ENCODE measurements around the gene CDSN.
A peak's percentile ranks its signal among the peaks of the same experiment; 100 is the strongest.
"Not testable (repeated sequence)": the region's sequence is repeated elsewhere in the genome, so short reads cannot be mapped to it uniquely, and the experiment has no call there.

The CDSN gene

DNA sequence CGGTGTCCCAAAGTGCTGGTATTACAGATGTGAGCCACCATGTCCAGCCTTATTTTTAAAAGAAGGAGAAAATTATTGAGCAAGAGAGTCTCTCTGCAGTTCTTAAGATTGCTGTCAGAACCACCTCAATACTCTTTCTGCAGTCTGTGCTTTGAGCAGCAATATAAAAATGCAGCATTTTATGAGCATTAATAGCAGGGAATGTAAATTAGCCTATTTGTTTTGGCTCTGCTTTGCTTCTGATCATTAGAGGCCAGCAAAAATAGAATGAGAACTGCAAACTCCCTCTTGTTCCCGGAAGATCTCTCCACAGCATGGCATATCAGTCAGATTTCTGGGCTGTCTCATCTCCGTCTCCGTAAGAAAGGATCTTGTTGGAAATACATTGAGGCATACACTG, 43.6 kb downstream of the CDSN start:
- H3K27ac ChIP-seq (ENCODE audit: low read depth, low read length): no peak overlapping the region

GRCh38 chr6:31075528-31075927, 44.7 kb downstream of the CDSN start:
- Histone ChIP-seq H3K4me3 (ENCODE audit: low read depth, low read length) (no peak overlapping the region), H3K36me3 (ENCODE audit: control insufficient read depth, insufficient read depth, low read length) (no peaks in the 10 kb centered on the region), H3K27me3 (ENCODE audit: control insufficient read depth, insufficient read depth, low read length) (no peaks in the 10 kb centered on the region), H3K4me1 (ENCODE audit: control insufficient read depth, insufficient read depth, low read length) (peaks cover 11% of the 10 kb centered on the region), H3K27ac (ENCODE audit: low read depth, low read length) (no peak overlapping the region), H3K9ac (ENCODE audit: low read length) (no peak overlapping the region), H3K9me3 (ENCODE audit: control insufficient read depth, insufficient read depth, low read depth, low read length) (no peaks in the 10 kb centered on the region)

More for the DNA sequence above, 43.6 kb downstream of the CDSN start:
- Histone ChIP-seq H3K9me3 (ENCODE audit: control insufficient read depth, insufficient read depth, low read depth, low read length) (no peaks in the 10 kb centered on the region), H3K9ac (ENCODE audit: low read length) (no peak overlapping the region), H3K27me3 (ENCODE audit: control insufficient read depth, insufficient read depth, low read length) (no peaks in the 10 kb centered on the region), H3K36me3 (ENCODE audit: control insufficient read depth, insufficient read depth, low read length) (no peaks in the 10 kb centered on the region), H3K4me1 (ENCODE audit: control insufficient read depth, insufficient read depth, low read length) (peaks cover 5% of the 10 kb centered on the region), H3K4me3 (ENCODE audit: low read depth, low read length) (no peak overlapping the region)

DNA sequence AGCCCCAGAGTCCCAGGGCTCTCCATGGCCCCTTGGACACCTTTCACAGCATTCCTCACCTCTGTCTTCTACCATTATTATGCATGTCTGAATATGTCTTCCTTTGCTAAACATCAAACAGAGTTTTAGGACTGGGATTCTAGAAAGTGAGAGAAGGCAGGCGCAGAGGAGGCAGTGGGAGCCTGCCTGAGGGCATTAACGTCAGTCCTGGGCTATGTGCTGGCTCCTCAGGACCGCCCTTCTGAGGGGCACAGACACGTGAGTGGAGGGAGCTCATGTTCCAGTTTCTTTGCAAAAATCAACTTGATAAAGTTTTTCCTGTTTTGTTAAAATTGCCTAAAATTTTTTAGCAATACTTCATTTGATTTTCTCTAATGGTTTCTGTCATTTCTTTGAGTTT, 45.8 kb downstream of the CDSN start:
- Histone ChIP-seq H3K9me3 (ENCODE audit: control insufficient read depth, insufficient read depth, low read depth, low read length) (no peaks in the 10 kb centered on the region), H3K27me3 (ENCODE audit: control insufficient read depth, insufficient read depth, low read length) (no peaks in the 10 kb centered on the region), H3K36me3 (ENCODE audit: control insufficient read depth, insufficient read depth, low read length) (no peaks in the 10 kb centered on the region), H3K4me1 (ENCODE audit: control insufficient read depth, insufficient read depth, low read length) (peaks cover 11% of the 10 kb centered on the region), H3K9ac (ENCODE audit: low read length) (no peak overlapping the region), H3K4me3 (ENCODE audit: low read depth, low read length) (no peak overlapping the region), H3K27ac (ENCODE audit: low read depth, low read length) (no peak overlapping the region)

- H3K27ac ChIP-seq (ENCODE audit: low read depth, low read length): no peak overlapping the region
- H3K4me3 ChIP-seq (ENCODE audit: low read depth, low read length): no peak overlapping the region
- H3K4me1 ChIP-seq (ENCODE audit: control insufficient read depth, insufficient read depth, low read length): peaks cover 9% of the 10 kb centered on the region
- H3K36me3 ChIP-seq (ENCODE audit: control insufficient read depth, insufficient read depth, low read length): no peaks in the 10 kb centered on the region
- H3K9me3 ChIP-seq (ENCODE audit: control insufficient read depth, insufficient read depth, low read depth, low read length): 0 out of 2 replicates have a peak, but pooled peaks cover 3% of the 10 kb centered on the region
- peak overlapping the region; percentile 16 for H3K9ac ChIP-seq (ENCODE audit: low read length)
- H3K27me3 ChIP-seq (ENCODE audit: control insufficient read depth, insufficient read depth, low read length): no peaks in the 10 kb centered on the region
Observed at GRCh38 chr6:31070711-31071197, 49.5 kb downstream of the CDSN start.

DNA sequence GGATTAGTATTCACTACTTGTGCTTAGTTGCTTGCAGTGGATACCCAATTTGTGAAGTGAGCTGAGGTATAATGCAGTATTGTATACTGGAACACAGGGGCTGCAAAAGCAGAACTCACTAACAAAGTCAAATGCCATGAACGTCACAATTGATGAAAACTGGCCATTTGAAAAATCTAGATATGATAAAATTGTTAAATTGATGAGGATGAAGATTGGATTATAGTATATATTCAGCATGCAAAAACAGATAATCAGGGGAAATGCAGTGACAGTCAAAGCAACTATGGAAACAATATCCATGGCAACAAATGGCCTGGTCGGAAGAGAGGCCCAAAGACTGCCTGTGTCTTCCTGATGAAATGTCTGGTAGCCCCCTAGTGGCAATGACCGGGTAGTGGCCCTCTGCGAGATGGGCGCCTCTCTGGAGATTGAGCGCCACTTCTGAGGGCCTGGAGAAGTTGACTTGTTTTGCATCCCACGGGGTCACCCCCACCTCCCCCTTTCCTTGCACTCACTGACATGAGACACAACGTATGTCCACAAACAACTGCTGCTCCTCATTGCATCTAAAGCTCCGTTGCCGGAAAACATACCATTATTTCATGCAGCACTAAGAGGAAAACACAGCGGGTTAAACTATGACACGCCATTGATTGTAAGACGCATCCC, 51.4 kb downstream of the CDSN start:
- H3K36me3 ChIP-seq (ENCODE audit: control insufficient read depth, insufficient read depth, low read length): no peaks in the 10 kb centered on the region
- no peak overlapping the region for H3K27ac ChIP-seq (ENCODE audit: low read depth, low read length)
- H3K9me3 ChIP-seq (ENCODE audit: control insufficient read depth, insufficient read depth, low read depth, low read length): 0 out of 2 replicates have a peak, but pooled peaks cover 3% of the 10 kb centered on the region
- H3K4me3 ChIP-seq (ENCODE audit: low read depth, low read length): no peak overlapping the region
- H3K27me3 ChIP-seq (ENCODE audit: control insufficient read depth, insufficient read depth, low read length): no peaks in the 10 kb centered on the region
- H3K4me1 ChIP-seq (ENCODE audit: control insufficient read depth, insufficient read depth, low read length): peaks cover 9% of the 10 kb centered on the region
- no peak overlapping the region for H3K9ac ChIP-seq (ENCODE audit: low read length)

- H3K4me3 ChIP-seq (ENCODE audit: low read depth, low read length); H3K9me3 ChIP-seq (ENCODE audit: control insufficient read depth, insufficient read depth, low read depth, low read length); H3K27ac ChIP-seq (ENCODE audit: low read depth, low read length); H3K36me3 ChIP-seq (ENCODE audit: control insufficient read depth, insufficient read depth, low read length); H3K27me3 ChIP-seq (ENCODE audit: control insufficient read depth, insufficient read depth, low read length); H3K9ac ChIP-seq (ENCODE audit: low read length); H3K4me1 ChIP-seq (ENCODE audit: control insufficient read depth, insufficient read depth, low read length): not testable (repeated sequence)
Observed at GRCh38 chr6:31067891-31068668, 52.2 kb downstream of the CDSN start.

- not testable (repeated sequence) for H3K27me3 ChIP-seq (ENCODE audit: control insufficient read depth, insufficient read depth, low read length); H3K36me3 ChIP-seq (ENCODE audit: control insufficient read depth, insufficient read depth, low read length); H3K27ac ChIP-seq (ENCODE audit: low read depth, low read length); H3K9me3 ChIP-seq (ENCODE audit: control insufficient read depth, insufficient read depth, low read depth, low read length); H3K9ac ChIP-seq (ENCODE audit: low read length); H3K4me1 ChIP-seq (ENCODE audit: control insufficient read depth, insufficient read depth, low read length); H3K4me3 ChIP-seq (ENCODE audit: low read depth, low read length)
Observed at GRCh38 chr6:31067028-31067427, 53.2 kb downstream of the CDSN start.

- Histone ChIP-seq H3K27ac (ENCODE audit: low read depth, low read length) (no peak overlapping the region), H3K9me3 (ENCODE audit: control insufficient read depth, insufficient read depth, low read depth, low read length) (0 out of 2 replicates have a peak, but pooled peaks cover 3% of the 10 kb centered on the region), H3K4me1 (ENCODE audit: control insufficient read depth, insufficient read depth, low read length) (peaks cover 4% of the 10 kb centered on the region; the same call in 1 of the 2 replicates), H3K27me3 (ENCODE audit: control insufficient read depth, insufficient read depth, low read length) (no peaks in the 10 kb centered on the region), H3K36me3 (ENCODE audit: control insufficient read depth, insufficient read depth, low read length) (no peaks in the 10 kb centered on the region), H3K9ac (ENCODE audit: low read length) (no peak overlapping the region), H3K4me3 (ENCODE audit: low read depth, low read length) (no peak overlapping the region)
Observed at GRCh38 chr6:31065556-31065955, 54.7 kb downstream of the CDSN start.

All from HUES6 (cell line).